H1 (cell line): Measurements from ENCODE around the gene ALDH3A1.

Source experiments
- CEBPB ChIP-seq: IDR thresholded peaks from 2 replicates; pipeline ENCODE4 v1.6.1; 2012; ENCODE audit warnings: low read depth, low read length
- GABPA ChIP-seq: IDR thresholded peaks from 2 replicates; pipeline ENCODE4 v1.6.1; 2011; ENCODE audit warnings: mild to moderate bottlenecking, low read length, moderate library complexity, borderline replicate concordance; ENCODE audit not compliant: insufficient read depth
- HDAC6 ChIP-seq: IDR thresholded peaks from one replicate; pipeline ENCODE4 v1.7.1; 2012; ENCODE audit warnings: low read depth, mild to moderate bottlenecking, inconsistent platforms, low read length, moderate library complexity
- PHF8 ChIP-seq: fragments of 200-600 bp; sonication (generic); conservative IDR thresholded peaks from 2 replicates; pipeline ENCODE4 v1.7.1; 2012; ENCODE audit warnings: low read depth, mild to moderate bottlenecking, inconsistent platforms, low read length, moderate library complexity
- POLR2A ChIP-seq, 2 experiments: IDR thresholded peaks; 1 replicate in 1 of 2; 2 replicates in 1 of 2; pipeline ENCODE4 v1.6.1; 2011; ENCODE audit warnings: low read depth in 2 of 2, low read length in 2 of 2, mild to moderate bottlenecking in 2 of 2; ENCODE audit errors: control extremely low read depth in 1 of 2
- TAF7 ChIP-seq: optimal IDR thresholded peaks from 2 replicates; pipeline ENCODE3; 2011; ENCODE audit warnings: low read depth, mild to moderate bottlenecking, inconsistent platforms, low read length, moderate library complexity, borderline replicate concordance
- TF ChIP-seq, protein P1 (sequence below), 3 experiments: IDR thresholded peaks; 1 replicate in 2 of 3; 2 replicates in 1 of 3; pipeline versions ENCODE4 v1.5.1 to v1.6.1; 2011; ENCODE audit warnings: low read length in 3 of 3, mild to moderate bottlenecking in 3 of 3, inconsistent platforms in 2 of 3, low read depth in 1 of 3, moderate library complexity in 1 of 3; ENCODE audit not compliant: insufficient read depth in 1 of 3; ENCODE audit errors: control extremely low read depth in 1 of 3

DNA sequence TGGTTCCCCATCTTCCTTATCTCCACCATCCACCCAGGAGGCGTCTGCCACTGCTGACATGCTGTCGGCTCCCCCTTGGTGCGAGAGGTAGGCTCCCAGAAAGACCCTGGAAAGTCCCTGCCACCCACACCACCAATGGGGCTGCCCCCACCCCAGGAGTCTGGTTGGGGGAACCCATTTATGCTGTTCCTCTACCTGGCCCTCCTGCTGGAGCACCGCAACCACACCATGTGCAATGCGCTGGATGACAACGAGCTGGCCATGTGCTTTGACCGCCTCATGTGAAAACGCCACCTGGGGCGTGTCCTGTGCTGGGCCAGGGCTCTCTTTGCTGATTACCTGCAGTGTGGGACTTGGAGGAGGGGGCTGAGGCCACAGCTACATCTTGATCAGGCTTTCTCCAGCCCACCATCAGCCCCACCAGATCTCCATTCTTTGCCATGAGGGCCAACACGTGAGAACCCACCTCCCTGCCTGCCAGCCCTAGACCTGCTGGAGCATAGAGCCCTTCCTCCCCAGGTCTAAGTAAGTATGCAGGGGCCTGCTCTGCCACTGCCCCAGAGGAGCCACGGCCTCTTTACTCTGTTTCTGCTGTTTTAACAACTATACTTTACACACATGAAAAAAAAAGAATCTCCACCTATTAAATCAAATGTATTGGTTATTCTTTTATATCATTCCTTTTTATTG, 7.9 kb upstream of the ALDH3A1 start:
- TF ChIP-seq PHF8: no peak
- TF ChIP-seq CEBPB: no peak
- TF ChIP-seq TAF7: no peak
- TF ChIP-seq, protein P1, sequence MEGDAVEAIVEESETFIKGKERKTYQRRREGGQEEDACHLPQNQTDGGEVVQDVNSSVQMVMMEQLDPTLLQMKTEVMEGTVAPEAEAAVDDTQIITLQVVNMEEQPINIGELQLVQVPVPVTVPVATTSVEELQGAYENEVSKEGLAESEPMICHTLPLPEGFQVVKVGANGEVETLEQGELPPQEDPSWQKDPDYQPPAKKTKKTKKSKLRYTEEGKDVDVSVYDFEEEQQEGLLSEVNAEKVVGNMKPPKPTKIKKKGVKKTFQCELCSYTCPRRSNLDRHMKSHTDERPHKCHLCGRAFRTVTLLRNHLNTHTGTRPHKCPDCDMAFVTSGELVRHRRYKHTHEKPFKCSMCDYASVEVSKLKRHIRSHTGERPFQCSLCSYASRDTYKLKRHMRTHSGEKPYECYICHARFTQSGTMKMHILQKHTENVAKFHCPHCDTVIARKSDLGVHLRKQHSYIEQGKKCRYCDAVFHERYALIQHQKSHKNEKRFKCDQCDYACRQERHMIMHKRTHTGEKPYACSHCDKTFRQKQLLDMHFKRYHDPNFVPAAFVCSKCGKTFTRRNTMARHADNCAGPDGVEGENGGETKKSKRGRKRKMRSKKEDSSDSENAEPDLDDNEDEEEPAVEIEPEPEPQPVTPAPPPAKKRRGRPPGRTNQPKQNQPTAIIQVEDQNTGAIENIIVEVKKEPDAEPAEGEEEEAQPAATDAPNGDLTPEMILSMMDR (IDR thresholded peaks at IDR 0.05; ENCODE audit: control extremely low read depth in 1 of 3, insufficient read depth in 1 of 3, low read depth in 1 of 3, low read length in 3 of 3): no peak
- no peak for TF ChIP-seq POLR2A (IDR thresholded peaks at IDR 0.05; ENCODE audit: control extremely low read depth in 1 of 2, low read depth in 2 of 2, low read length in 2 of 2)
- no peak for TF ChIP-seq HDAC6
- TF ChIP-seq GABPA: no peak
